H9 (cell line): ENCODE results near the gene AGAP3. TPM values are rescaled to one million over a fixed set of nuclear protein-coding genes. Genes with fewer than 3 reads are reported as not detected.

Experiments
- DNase-seq: peaks from one replicate; pipeline ENCODE4 v3.0.0-alpha.2; 2017
- H2AFZ ChIP-seq: one replicate; pipeline ENCODE4 v1.6.1; 2013; ENCODE audit warnings: mild to moderate bottlenecking, low read length, control low read depth, moderate library complexity
- H2AK5ac ChIP-seq: 2 replicates; pipeline ENCODE4 v1.6.1; 2013; ENCODE audit warnings: low read length, control low read depth, mixed read lengths; ENCODE audit not compliant: insufficient read length
- H2BK120ac ChIP-seq: one replicate; pipeline ENCODE4 v1.6.1; 2013; ENCODE audit warnings: low read depth, mild to moderate bottlenecking, low read length, control low read depth, inconsistent platforms; ENCODE audit not compliant: poor library complexity, severe bottlenecking
- H2BK12ac ChIP-seq: 2 replicates; pipeline ENCODE4 v1.6.1; 2013; ENCODE audit warnings: low read length, control low read depth, mixed read lengths, low read depth; ENCODE audit not compliant: insufficient read length
- H2BK15ac ChIP-seq: 2 replicates; pipeline ENCODE4 v1.6.1; 2013; ENCODE audit warnings: low read depth, low read length, control low read depth
- H2BK20ac ChIP-seq: one replicate; pipeline ENCODE4 v1.6.1; 2013; ENCODE audit warnings: low read depth, mild to moderate bottlenecking, low read length, control low read depth, inconsistent platforms; ENCODE audit not compliant: poor library complexity, severe bottlenecking
- H2BK5ac ChIP-seq: 2 replicates; pipeline ENCODE4 v1.6.1; 2013; ENCODE audit warnings: low read length, control low read depth, mixed read lengths; ENCODE audit not compliant: insufficient read length
- H3K14ac ChIP-seq: 2 replicates; pipeline ENCODE4 v1.6.1; 2013; ENCODE audit warnings: low read length, control low read depth; ENCODE audit not compliant: insufficient read depth
- H3K18ac ChIP-seq: 2 replicates; pipeline ENCODE4 v1.6.1; 2013; ENCODE audit warnings: low read depth, mild to moderate bottlenecking, mixed read lengths, low read length, control low read depth; ENCODE audit not compliant: insufficient read length
- H3K23ac ChIP-seq: 2 replicates; pipeline ENCODE4 v1.6.1; 2013; ENCODE audit warnings: low read length, control low read depth, mixed read lengths, low read depth; ENCODE audit not compliant: insufficient read length
- H3K23me2 ChIP-seq: 2 replicates; pipeline ENCODE4 v1.6.1; 2013; ENCODE audit warnings: low read depth, mild to moderate bottlenecking, mixed read lengths, low read length, control low read depth; ENCODE audit not compliant: insufficient read length, poor library complexity, severe bottlenecking
- H3K27ac ChIP-seq: 2 replicates; pipeline ENCODE4 v1.5.1; 2013; ENCODE audit warnings: low read length, control low read depth, mixed read lengths, low read depth; ENCODE audit not compliant: insufficient read length
- H3K27me3 ChIP-seq: 2 replicates; pipeline ENCODE4 v1.6.1; 2013; ENCODE audit warnings: low read length, control low read depth, inconsistent platforms; ENCODE audit not compliant: insufficient read depth
- H3K4ac ChIP-seq: 2 replicates; pipeline ENCODE4 v1.6.1; 2013; ENCODE audit warnings: low read depth, mild to moderate bottlenecking, control low read depth, inconsistent platforms, low read length, moderate library complexity
- H3K4me1 ChIP-seq: 2 replicates; pipeline ENCODE4 v1.6.1; 2013; ENCODE audit warnings: low read length, control low read depth, inconsistent platforms; ENCODE audit not compliant: insufficient read depth
- H3K4me2 ChIP-seq: 2 replicates; pipeline ENCODE4 v1.6.1; 2013; ENCODE audit warnings: low read length, control low read depth, mixed read lengths; ENCODE audit not compliant: insufficient read length, insufficient read depth
- H3K56ac ChIP-seq: 2 replicates; pipeline ENCODE4 v1.6.1; 2013; ENCODE audit warnings: low read depth, mild to moderate bottlenecking, mixed read lengths, low read length, control low read depth; ENCODE audit not compliant: insufficient read length
- H3K79me1 ChIP-seq: 2 replicates; pipeline ENCODE4 v1.6.1; 2013; ENCODE audit warnings: low read depth, mild to moderate bottlenecking, moderate library complexity, low read length, control low read depth, inconsistent platforms; ENCODE audit not compliant: insufficient read depth, poor library complexity, severe bottlenecking
- H3K79me2 ChIP-seq: 2 replicates; pipeline ENCODE4 v1.6.1; 2013; ENCODE audit warnings: low read length, control low read depth, inconsistent platforms; ENCODE audit not compliant: insufficient read depth
- H3K9ac ChIP-seq: 2 replicates; pipeline ENCODE4 v1.6.1; 2013; ENCODE audit warnings: low read length, control low read depth, mixed read lengths; ENCODE audit not compliant: insufficient read length; ENCODE audit errors: extremely low read depth
- H3K9me3 ChIP-seq: one replicate; pipeline ENCODE4 v1.6.1; 2013; ENCODE audit warnings: low read depth, low read length, inconsistent platforms; ENCODE audit not compliant: control insufficient read depth
- H3T11ph ChIP-seq: one replicate; pipeline ENCODE4 v1.6.1; 2013; ENCODE audit warnings: mild to moderate bottlenecking, low read length, control low read depth, inconsistent platforms
- H4K20me1 ChIP-seq: one replicate; pipeline ENCODE4 v1.6.1; 2013; ENCODE audit not compliant: control insufficient read depth, insufficient read length, insufficient read depth
- H4K5ac ChIP-seq: 2 replicates; pipeline ENCODE4 v1.6.1; 2013; ENCODE audit warnings: low read depth, mild to moderate bottlenecking, mixed read lengths, low read length, control low read depth; ENCODE audit not compliant: insufficient read length
- H4K8ac ChIP-seq: replicated peaks from 2 replicates; pipeline ENCODE4 v1.6.1; 2013; ENCODE audit warnings: low read length, control low read depth, mixed read lengths, low read depth; ENCODE audit not compliant: insufficient read length
- H4K91ac ChIP-seq: 2 replicates; pipeline ENCODE4 v1.6.1; 2013; ENCODE audit warnings: low read depth, mild to moderate bottlenecking, moderate library complexity, mixed read lengths, low read length, control low read depth; ENCODE audit not compliant: insufficient read length
- H3K27ac Mint-ChIP-seq, 3 experiments: 2 replicates in 2 of 3; 3 replicates in 1 of 3; pipeline ENCODE4 v1.8.0; 2020 to 2021; ENCODE audit warnings: mixed read lengths in 3 of 3, mild to moderate bottlenecking in 1 of 3, moderate library complexity in 1 of 3
- H3K27me3 Mint-ChIP-seq: 2 replicates; pipeline ENCODE4 v1.8.0; 2021; ENCODE audit warnings: low read depth, mild to moderate bottlenecking, moderate library complexity, mixed read lengths
- H3K36me3 Mint-ChIP-seq, 3 experiments: 2 replicates in 2 of 3; 3 replicates in 1 of 3; pipeline ENCODE4 v1.8.0; 2020 to 2021; ENCODE audit warnings: low read depth in 3 of 3, mixed read lengths in 3 of 3; ENCODE audit not compliant: insufficient read depth in 1 of 3
- H3K4me1 Mint-ChIP-seq, 2 experiments: 2 replicates each; pipeline ENCODE4 v1.8.0; 2020; ENCODE audit warnings: mixed read lengths in 2 of 2
- H3K4me3 Mint-ChIP-seq, 2 experiments: 2 replicates in 1 of 2; 3 replicates in 1 of 2; pipeline ENCODE4 v1.8.0; 2020 to 2021; ENCODE audit warnings: mild to moderate bottlenecking in 2 of 2, mixed read lengths in 2 of 2, moderate library complexity in 1 of 2
- H3K9me3 Mint-ChIP-seq, 2 experiments: 2 replicates in 1 of 2; 3 replicates in 1 of 2; pipeline ENCODE4 v1.8.0; 2020; ENCODE audit warnings: mild to moderate bottlenecking in 2 of 2, mixed read lengths in 2 of 2, moderate library complexity in 1 of 2
- WGBS: extraction: QIAGEN DNeasy Blood & Tissue Kit; methylation state at CpG from one replicate; pipeline ENCODE4 v1.1.7; 2013; ENCODE audit warnings: missing lambda C conversion rate, low lambda C conversion rate, mixed read lengths; ENCODE audit not compliant: insufficient read length; ENCODE audit errors: extremely low coverage; 5-methylcytosine and 5-hydroxymethylcytosine counted together
- total RNA-seq: library from RNA; stranded (reverse); gene quantifications from 2 replicates; pipeline ENCODE4 v1.2.1, GENCODE V29; 2021
- TF ChIP-seq, protein P1 (sequence below): fragments of 200-600 bp; sonication (generic); conservative IDR thresholded peaks from 3 replicates; pipeline ENCODE4 v1.8.0; 2021; ENCODE audit warnings: antibody characterized with exemption, mild to moderate bottlenecking

Gene AGAP3
- total RNA-seq, 1 experiment from 2014 or later, result 97.7 TPM

DNA sequence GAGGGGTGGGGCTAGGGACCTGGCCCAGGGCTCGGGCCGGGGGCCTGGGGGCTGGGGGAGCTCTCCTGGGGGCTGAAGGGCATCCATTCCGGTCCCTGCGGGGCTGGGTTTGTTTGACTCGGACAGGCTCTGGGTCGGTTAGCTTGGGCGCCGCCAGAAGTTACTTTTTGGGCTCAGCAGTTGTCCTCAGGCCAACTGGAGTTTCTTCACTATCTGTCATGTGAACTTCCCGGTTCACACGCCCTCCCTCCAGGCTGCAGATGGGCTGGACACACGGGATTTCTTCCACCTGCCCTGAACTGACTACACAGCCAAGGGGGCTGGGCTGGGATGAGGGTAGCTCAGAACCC is 23.1 kb upstream of the AGAP3 start:
- Histone ChIP-seq H3K23ac (no peak overlapping the region), H2BK5ac (no peak overlapping the region), H3K9ac (no peak overlapping the region), H3T11ph (no peak overlapping the region), H3K56ac (no peak overlapping the region), H4K91ac (no peak overlapping the region), H3K23me2 (peaks cover 30% of the 10 kb centered on the region), H2AFZ (no peak overlapping the region), H3K27me3 (no peaks in the 10 kb centered on the region; the same call in 1 of the 2 replicates), H2BK20ac (no peak overlapping the region), H4K8ac (no peak overlapping the region), H3K4me1 (peaks cover 8% of the 10 kb centered on the region), H2BK120ac (no peak overlapping the region), H3K9me3 (no peaks in the 10 kb centered on the region), H3K27ac (no peak overlapping the region), H3K4me2 (peak overlapping the region; percentile 58), H2BK15ac (no peak overlapping the region), H3K79me1 (no peaks in the 10 kb centered on the region), H3K14ac (no peak overlapping the region), H2BK12ac (no peak overlapping the region), H2AK5ac (no peak overlapping the region), H4K20me1 (no peaks in the 10 kb centered on the region), H4K5ac (no peak overlapping the region), H3K79me2 (no peaks in the 10 kb centered on the region), H3K18ac (no peak overlapping the region), H3K4ac (no peak overlapping the region)
- Mint-ChIP-seq H3K27me3 (no peaks in the 10 kb centered on the region), H3K27ac (peak overlapping the region in 1 of 3 experiments; percentile 52; a peak in 1 of 7 replicates), H3K9me3 (no peaks in the 10 kb centered on the region; a peak in 1 of 5 replicates), H3K4me1 (peaks cover 36 to 44% of the 10 kb centered on the region in 2 experiments), H3K4me3 (peak overlapping the region; percentile 67 to 78), H3K36me3 (peaks cover 21 to 36% (median 32%) of the 10 kb centered on the region in 3 experiments; a peak in 6 of 7 replicates)
- WGBS, result no CpG with 5 or more reads among the region's 11 CpGs
- DNase-seq, result no peak
- TF ChIP-seq, protein P1, sequence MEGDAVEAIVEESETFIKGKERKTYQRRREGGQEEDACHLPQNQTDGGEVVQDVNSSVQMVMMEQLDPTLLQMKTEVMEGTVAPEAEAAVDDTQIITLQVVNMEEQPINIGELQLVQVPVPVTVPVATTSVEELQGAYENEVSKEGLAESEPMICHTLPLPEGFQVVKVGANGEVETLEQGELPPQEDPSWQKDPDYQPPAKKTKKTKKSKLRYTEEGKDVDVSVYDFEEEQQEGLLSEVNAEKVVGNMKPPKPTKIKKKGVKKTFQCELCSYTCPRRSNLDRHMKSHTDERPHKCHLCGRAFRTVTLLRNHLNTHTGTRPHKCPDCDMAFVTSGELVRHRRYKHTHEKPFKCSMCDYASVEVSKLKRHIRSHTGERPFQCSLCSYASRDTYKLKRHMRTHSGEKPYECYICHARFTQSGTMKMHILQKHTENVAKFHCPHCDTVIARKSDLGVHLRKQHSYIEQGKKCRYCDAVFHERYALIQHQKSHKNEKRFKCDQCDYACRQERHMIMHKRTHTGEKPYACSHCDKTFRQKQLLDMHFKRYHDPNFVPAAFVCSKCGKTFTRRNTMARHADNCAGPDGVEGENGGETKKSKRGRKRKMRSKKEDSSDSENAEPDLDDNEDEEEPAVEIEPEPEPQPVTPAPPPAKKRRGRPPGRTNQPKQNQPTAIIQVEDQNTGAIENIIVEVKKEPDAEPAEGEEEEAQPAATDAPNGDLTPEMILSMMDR, result no peak
